ENCODE measurements around the gene APOA4. TPM values are rescaled to one million over a fixed set of nuclear protein-coding genes. Genes with fewer than 3 reads are reported as not detected.

APOA4 gene
- total RNA-seq, 2 donors from 2014 or later, result not detected

- Mint-ChIP-seq H3K36me3 (peaks cover 25% of the 10 kb centered on the region), H3K9me3 (no peaks in the 10 kb centered on the region), H3K27ac (no peak overlapping the region), H3K27me3 (no peaks in the 10 kb centered on the region), H3K4me1 (ENCODE audit: low read depth in 2 of 2) (peaks cover 38 to 42% of the 10 kb centered on the region in 2 donors), H3K4me3 (no peak overlapping the region)
- ATAC-seq (no peak), DNase-seq (ENCODE audit: low spot score) (no peak)
These were observed 34.8 kb upstream of the APOA4 start for GRCh38 chr11:116857936-116858335.

GRCh38 chr11:116857316-116857715 is 34.2 kb upstream of the APOA4 start:
- DNase-seq (ENCODE audit: low spot score) (no peak), ATAC-seq (no peak)
- peaks cover 44 to 48% of the 10 kb centered on the region in 2 donors for H3K4me1 Mint-ChIP-seq (ENCODE audit: low read depth in 2 of 2)
- peak overlapping the region; percentile 69 to 89 for H3K27ac Mint-ChIP-seq
- no peaks in the 10 kb centered on the region for H3K9me3 Mint-ChIP-seq
- no peak overlapping the region for H3K4me3 Mint-ChIP-seq
- H3K36me3 Mint-ChIP-seq, result peaks cover 25% of the 10 kb centered on the region
- no peaks in the 10 kb centered on the region for H3K27me3 Mint-ChIP-seq

GRCh38 chr11:116856423-116856822 is 33.3 kb upstream of the APOA4 start:
- ATAC-seq (no peak), DNase-seq (ENCODE audit: low spot score) (no peak)
- H3K27me3 Mint-ChIP-seq, result no peaks in the 10 kb centered on the region
- no peaks in the 10 kb centered on the region for H3K9me3 Mint-ChIP-seq
- H3K36me3 Mint-ChIP-seq, result peaks cover 18% of the 10 kb centered on the region
- peaks cover 48 to 54% of the 10 kb centered on the region in 2 donors for H3K4me1 Mint-ChIP-seq (ENCODE audit: low read depth in 2 of 2)
- peak overlapping the region; percentile 69 to 89 for H3K27ac Mint-ChIP-seq
- H3K4me3 Mint-ChIP-seq, result peak overlapping the region; percentile 2

GRCh38 chr11:116855413-116855812 is 32.3 kb upstream of the APOA4 start:
- no peak for DNase-seq (ENCODE audit: low spot score)
- no peaks in the 10 kb centered on the region for H3K27me3 Mint-ChIP-seq
- no peak for ATAC-seq
- peak overlapping the region; percentile 45 for H3K4me3 Mint-ChIP-seq
- peak overlapping the region; percentile 69 to 89 for H3K27ac Mint-ChIP-seq
- H3K4me1 Mint-ChIP-seq (ENCODE audit: low read depth in 2 of 2), result peaks cover 55 to 59% of the 10 kb centered on the region in 2 donors
- peaks cover 18% of the 10 kb centered on the region for H3K36me3 Mint-ChIP-seq
- H3K9me3 Mint-ChIP-seq, result no peaks in the 10 kb centered on the region

- peak overlapping the region; percentile 81 for H3K4me3 Mint-ChIP-seq
- DNase-seq (ENCODE audit: low spot score), result peak; percentile 75
- peaks cover 64 to 66% of the 10 kb centered on the region in 2 donors for H3K4me1 Mint-ChIP-seq (ENCODE audit: low read depth in 2 of 2)
- ATAC-seq, result peak; percentile 95 to 97
- no peaks in the 10 kb centered on the region for H3K9me3 Mint-ChIP-seq
- no peaks in the 10 kb centered on the region for H3K27me3 Mint-ChIP-seq
- H3K36me3 Mint-ChIP-seq, result peaks cover 23% of the 10 kb centered on the region
- H3K27ac Mint-ChIP-seq, result peak overlapping the region; percentile 84 to 89
These were observed 30.5 kb upstream of the APOA4 start for GRCh38 chr11:116853461-116854073.

GRCh38 chr11:116852261-116853031 is 29.3 kb upstream of the APOA4 start:
- Mint-ChIP-seq H3K27me3 (no peaks in the 10 kb centered on the region), H3K9me3 (no peaks in the 10 kb centered on the region), H3K36me3 (peaks cover 23% of the 10 kb centered on the region), H3K4me1 (ENCODE audit: low read depth in 2 of 2) (peaks cover 64 to 66% of the 10 kb centered on the region in 2 donors), H3K27ac (peak overlapping the region; percentile 84 to 89), H3K4me3 (peak overlapping the region; percentile 81)
- no peak for ATAC-seq
- DNase-seq (ENCODE audit: low spot score), result no peak

GRCh38 chr11:116851626-116852025 is 28.5 kb upstream of the APOA4 start:
- Mint-ChIP-seq H3K9me3 (no peaks in the 10 kb centered on the region), H3K4me1 (ENCODE audit: low read depth in 2 of 2) (peaks cover 60 to 65% of the 10 kb centered on the region in 2 donors), H3K4me3 (peak overlapping the region; percentile 81), H3K27ac (peak overlapping the region; percentile 84 to 89), H3K36me3 (peaks cover 18% of the 10 kb centered on the region), H3K27me3 (no peaks in the 10 kb centered on the region)
- DNase-seq (ENCODE audit: low spot score) (peak; percentile 79), ATAC-seq (peak; percentile 55 to 61)

GRCh38 chr11:116849486-116849885 is 26.4 kb upstream of the APOA4 start:
- no peaks in the 10 kb centered on the region for H3K9me3 Mint-ChIP-seq
- DNase-seq (ENCODE audit: low spot score) (no peak), ATAC-seq (no peak)
- peaks cover 30% of the 10 kb centered on the region for H3K36me3 Mint-ChIP-seq
- peak overlapping the region; percentile 0 to 23 for H3K27ac Mint-ChIP-seq
- no peak overlapping the region for H3K4me3 Mint-ChIP-seq
- no peaks in the 10 kb centered on the region for H3K27me3 Mint-ChIP-seq
- peaks cover 46 to 49% of the 10 kb centered on the region in 2 donors for H3K4me1 Mint-ChIP-seq (ENCODE audit: low read depth in 2 of 2)

GRCh38 chr11:116849060-116849459 is 26.0 kb upstream of the APOA4 start:
- H3K27me3 Mint-ChIP-seq, result no peaks in the 10 kb centered on the region
- DNase-seq (ENCODE audit: low spot score), result no peak
- peaks cover 41 to 44% of the 10 kb centered on the region in 2 donors for H3K4me1 Mint-ChIP-seq (ENCODE audit: low read depth in 2 of 2)
- no peak overlapping the region for H3K4me3 Mint-ChIP-seq
- ATAC-seq, result no peak
- H3K9me3 Mint-ChIP-seq, result no peaks in the 10 kb centered on the region
- peaks cover 30% of the 10 kb centered on the region for H3K36me3 Mint-ChIP-seq
- no peak overlapping the region for H3K27ac Mint-ChIP-seq

- Mint-ChIP-seq H3K27me3 (no peaks in the 10 kb centered on the region), H3K27ac (no peak overlapping the region), H3K4me1 (ENCODE audit: low read depth in 2 of 2) (peaks cover 27 to 30% of the 10 kb centered on the region in 2 donors), H3K36me3 (peaks cover 30% of the 10 kb centered on the region), H3K4me3 (no peak overlapping the region), H3K9me3 (no peaks in the 10 kb centered on the region)
- no peak for DNase-seq (ENCODE audit: low spot score)
- no peak for ATAC-seq
These were observed 24.5 kb upstream of the APOA4 start for GRCh38 chr11:116847612-116848011.

- Mint-ChIP-seq H3K27ac (peak overlapping the region in 1 of 2 donors; percentile 6), H3K27me3 (no peaks in the 10 kb centered on the region), H3K9me3 (no peaks in the 10 kb centered on the region), H3K36me3 (peaks cover 22% of the 10 kb centered on the region), H3K4me3 (no peak overlapping the region), H3K4me1 (ENCODE audit: low read depth in 2 of 2) (peaks cover 2 to 3% of the 10 kb centered on the region in 2 donors)
- DNase-seq (ENCODE audit: low spot score), result peak; percentile 5
- ATAC-seq, result no peak
These were observed 21.6 kb upstream of the APOA4 start for GRCh38 chr11:116844722-116845121.

GRCh38 chr11:116843661-116844060 is 20.6 kb upstream of the APOA4 start:
- Mint-ChIP-seq H3K4me1 (ENCODE audit: low read depth in 2 of 2) (no peaks in the 10 kb centered on the region), H3K27me3 (no peaks in the 10 kb centered on the region), H3K36me3 (peaks cover 17% of the 10 kb centered on the region), H3K27ac (no peak overlapping the region), H3K9me3 (no peaks in the 10 kb centered on the region), H3K4me3 (no peak overlapping the region)
- peak; percentile 55 for DNase-seq (ENCODE audit: low spot score)
- no peak for ATAC-seq

GRCh38 chr11:116842909-116843308 is 19.8 kb upstream of the APOA4 start:
- peak; percentile 48 for DNase-seq (ENCODE audit: low spot score)
- H3K27me3 Mint-ChIP-seq, result no peaks in the 10 kb centered on the region
- no peaks in the 10 kb centered on the region for H3K4me1 Mint-ChIP-seq (ENCODE audit: low read depth in 2 of 2)
- H3K4me3 Mint-ChIP-seq, result no peak overlapping the region
- no peak overlapping the region for H3K27ac Mint-ChIP-seq
- peaks cover 17% of the 10 kb centered on the region for H3K36me3 Mint-ChIP-seq
- no peak for ATAC-seq
- no peaks in the 10 kb centered on the region for H3K9me3 Mint-ChIP-seq

GRCh38 chr11:116842117-116842516 is 19.0 kb upstream of the APOA4 start:
- no peaks in the 10 kb centered on the region for H3K4me1 Mint-ChIP-seq (ENCODE audit: low read depth in 2 of 2)

More at GRCh38 chr11:116842117-116842516, 19.0 kb upstream of the APOA4 start:
- peaks cover 17% of the 10 kb centered on the region for H3K36me3 Mint-ChIP-seq
- H3K27ac Mint-ChIP-seq, result no peak overlapping the region
- DNase-seq (ENCODE audit: low spot score), result no peak
- no peaks in the 10 kb centered on the region for H3K9me3 Mint-ChIP-seq
- H3K27me3 Mint-ChIP-seq, result no peaks in the 10 kb centered on the region
- H3K4me3 Mint-ChIP-seq, result no peak overlapping the region
- ATAC-seq, result no peak
